ENCODE measurements around the gene ZFPM1. TPM values are rescaled to one million over a fixed set of nuclear protein-coding genes. Genes with fewer than 3 reads are reported as not detected.
"Not testable (repeated sequence)": the region's sequence is repeated elsewhere in the genome, so short reads cannot be mapped to it uniquely, and the experiment has no call there.

The ZFPM1 gene
- total RNA-seq, 1 donor from 2014 or later: 21.7 TPM

- Mint-ChIP-seq H3K27ac (no peak overlapping the region), H3K36me3 (ENCODE audit: low read depth) (no peaks in the 10 kb centered on the region), H3K4me1 (ENCODE audit: low read depth) (peaks cover 18% of the 10 kb centered on the region), H3K4me3 (no peak overlapping the region), H3K27me3 (ENCODE audit: insufficient read depth) (peaks cover 6% of the 10 kb centered on the region), H3K9me3 (no peaks in the 10 kb centered on the region)
- intact Hi-C loops (cut with micrococcal nuclease): no loop called here
- DNase-seq (ENCODE audit: low spot score): no peak
Measured at GRCh38 chr16:88479793-88480760, 27.0 kb downstream of the ZFPM1 start.

GRCh38 chr16:88480829-88481228 lies 27.7 kb downstream of the ZFPM1 start:
- H3K4me3 Mint-ChIP-seq: no peak overlapping the region
- H3K4me1 Mint-ChIP-seq (ENCODE audit: low read depth): peaks cover 18% of the 10 kb centered on the region
- H3K27me3 Mint-ChIP-seq (ENCODE audit: insufficient read depth): peaks cover 6% of the 10 kb centered on the region
- DNase-seq (ENCODE audit: low spot score): no peak
- H3K27ac Mint-ChIP-seq: no peak overlapping the region
- no peaks in the 10 kb centered on the region for H3K36me3 Mint-ChIP-seq (ENCODE audit: low read depth)
- H3K9me3 Mint-ChIP-seq: no peaks in the 10 kb centered on the region
- intact Hi-C loops (cut with micrococcal nuclease): no loop called here

- DNase-seq (ENCODE audit: low spot score): no peak
- H3K4me1 Mint-ChIP-seq (ENCODE audit: low read depth): peaks cover 16% of the 10 kb centered on the region
- intact Hi-C loops (cut with micrococcal nuclease): no loop called here
- no peaks in the 10 kb centered on the region for H3K9me3 Mint-ChIP-seq
- H3K27ac Mint-ChIP-seq: no peak overlapping the region
- H3K4me3 Mint-ChIP-seq: no peak overlapping the region
- H3K36me3 Mint-ChIP-seq (ENCODE audit: low read depth): no peaks in the 10 kb centered on the region
- peaks cover 6% of the 10 kb centered on the region for H3K27me3 Mint-ChIP-seq (ENCODE audit: insufficient read depth)
Measured at GRCh38 chr16:88481851-88482250, 28.8 kb downstream of the ZFPM1 start.

GRCh38 chr16:88482630-88483391 lies 29.7 kb downstream of the ZFPM1 start:
- peaks cover 6% of the 10 kb centered on the region for H3K4me1 Mint-ChIP-seq (ENCODE audit: low read depth)
- H3K4me3 Mint-ChIP-seq: no peak overlapping the region
- no peaks in the 10 kb centered on the region for H3K9me3 Mint-ChIP-seq
- no peak overlapping the region for H3K27ac Mint-ChIP-seq
- no peaks in the 10 kb centered on the region for H3K36me3 Mint-ChIP-seq (ENCODE audit: low read depth)
- intact Hi-C loops (cut with micrococcal nuclease): no loop called here
- H3K27me3 Mint-ChIP-seq (ENCODE audit: insufficient read depth): peaks cover 4% of the 10 kb centered on the region
- no peak for DNase-seq (ENCODE audit: low spot score)

- H3K36me3 Mint-ChIP-seq (ENCODE audit: low read depth): no peaks in the 10 kb centered on the region
- H3K27ac Mint-ChIP-seq: no peak overlapping the region
- DNase-seq (ENCODE audit: low spot score): no peak
- H3K27me3 Mint-ChIP-seq (ENCODE audit: insufficient read depth): peaks cover 4% of the 10 kb centered on the region
- H3K4me3 Mint-ChIP-seq: no peak overlapping the region
- no peaks in the 10 kb centered on the region for H3K9me3 Mint-ChIP-seq
- intact Hi-C loops (cut with micrococcal nuclease): no loop called here
- H3K4me1 Mint-ChIP-seq (ENCODE audit: low read depth): peaks cover 5% of the 10 kb centered on the region
Measured at GRCh38 chr16:88483392-88483641, 30.2 kb downstream of the ZFPM1 start.

GRCh38 chr16:88484505-88485365 lies 31.7 kb downstream of the ZFPM1 start:
- H3K27ac Mint-ChIP-seq: no peak overlapping the region

GRCh38 chr16:88485366-88485741 lies 32.3 kb downstream of the ZFPM1 start:
- H3K4me1 Mint-ChIP-seq (ENCODE audit: low read depth); DNase-seq (ENCODE audit: low spot score): not testable (repeated sequence)

More at GRCh38 chr16:88484505-88485365, 31.7 kb downstream of the ZFPM1 start:
- H3K36me3 Mint-ChIP-seq (ENCODE audit: low read depth): no peaks in the 10 kb centered on the region
- no peak for DNase-seq (ENCODE audit: low spot score)
- H3K9me3 Mint-ChIP-seq: no peaks in the 10 kb centered on the region
- peaks cover 4% of the 10 kb centered on the region for H3K27me3 Mint-ChIP-seq (ENCODE audit: insufficient read depth)
- intact Hi-C loops (cut with micrococcal nuclease): no loop called here
- H3K4me3 Mint-ChIP-seq: no peak overlapping the region
- H3K4me1 Mint-ChIP-seq (ENCODE audit: low read depth): peaks cover 5% of the 10 kb centered on the region

GRCh38 chr16:88486398-88487123 lies 33.5 kb downstream of the ZFPM1 start:
- H3K27ac Mint-ChIP-seq: no peak overlapping the region
- H3K27me3 Mint-ChIP-seq (ENCODE audit: insufficient read depth): no peaks in the 10 kb centered on the region

More at GRCh38 chr16:88485366-88485741, 32.3 kb downstream of the ZFPM1 start:
- H3K27me3 Mint-ChIP-seq (ENCODE audit: insufficient read depth); H3K9me3 Mint-ChIP-seq; intact Hi-C loops (cut with micrococcal nuclease); H3K36me3 Mint-ChIP-seq (ENCODE audit: low read depth); H3K27ac Mint-ChIP-seq; H3K4me3 Mint-ChIP-seq: not testable (repeated sequence)

GRCh38 chr16:88487124-88487432 lies 34.0 kb downstream of the ZFPM1 start:
- no peak for DNase-seq (ENCODE audit: low spot score)
- H3K36me3 Mint-ChIP-seq (ENCODE audit: low read depth): no peaks in the 10 kb centered on the region
- no peaks in the 10 kb centered on the region for H3K27me3 Mint-ChIP-seq (ENCODE audit: insufficient read depth)
- H3K4me3 Mint-ChIP-seq: no peak overlapping the region
- H3K9me3 Mint-ChIP-seq: no peaks in the 10 kb centered on the region
- no peak overlapping the region for H3K27ac Mint-ChIP-seq
- intact Hi-C loops (cut with micrococcal nuclease): no loop called here
- no peaks in the 10 kb centered on the region for H3K4me1 Mint-ChIP-seq (ENCODE audit: low read depth)

More at GRCh38 chr16:88486398-88487123, 33.5 kb downstream of the ZFPM1 start:
- no peaks in the 10 kb centered on the region for H3K9me3 Mint-ChIP-seq
- no peak overlapping the region for H3K4me3 Mint-ChIP-seq
- no peak for DNase-seq (ENCODE audit: low spot score)
- intact Hi-C loops (cut with micrococcal nuclease): no loop called here
- no peaks in the 10 kb centered on the region for H3K36me3 Mint-ChIP-seq (ENCODE audit: low read depth)
- no peaks in the 10 kb centered on the region for H3K4me1 Mint-ChIP-seq (ENCODE audit: low read depth)

GRCh38 chr16:88487920-88488851 lies 35.1 kb downstream of the ZFPM1 start:
- intact Hi-C loops (cut with micrococcal nuclease): no loop called here
- H3K9me3 Mint-ChIP-seq: no peaks in the 10 kb centered on the region
- no peaks in the 10 kb centered on the region for H3K36me3 Mint-ChIP-seq (ENCODE audit: low read depth)
- H3K4me3 Mint-ChIP-seq: no peak overlapping the region
- H3K27ac Mint-ChIP-seq: no peak overlapping the region
- DNase-seq (ENCODE audit: low spot score): no peak
- H3K27me3 Mint-ChIP-seq (ENCODE audit: insufficient read depth): no peaks in the 10 kb centered on the region
- H3K4me1 Mint-ChIP-seq (ENCODE audit: low read depth): no peaks in the 10 kb centered on the region

GRCh38 chr16:88489163-88489741 lies 36.2 kb downstream of the ZFPM1 start:
- Mint-ChIP-seq H3K4me1 (ENCODE audit: low read depth) (no peaks in the 10 kb centered on the region), H3K4me3 (no peak overlapping the region), H3K27ac (no peak overlapping the region), H3K9me3 (no peaks in the 10 kb centered on the region), H3K36me3 (ENCODE audit: low read depth) (no peaks in the 10 kb centered on the region), H3K27me3 (ENCODE audit: insufficient read depth) (no peaks in the 10 kb centered on the region)
- intact Hi-C loops (cut with micrococcal nuclease): no loop called here
- DNase-seq (ENCODE audit: low spot score): no peak

All from activated T-helper 1 cell treated with anti-CD3 and anti-CD28 coated beads, Interleukin-12 subunit alpha, Interleukin-12 subunit beta, Interleukin-2, Interleukin-4 antibody, amounts not matched to agents 30 ng/mL and 10 ng/mL and 1 ng/mL, durations not matched to agents 14 hours and 24 hours and 36 hours (primary cell).